GM18505 (cell line): ENCODE data around the gene COPRS.
"Not testable (repeated sequence)": the region's sequence is repeated elsewhere in the genome, so short reads cannot be mapped to it uniquely, and the experiment has no call there.

Experiments
- ATAC-seq: cut with Tn5 transposase; IDR thresholded peaks from one replicate; pipeline ENCODE4 v1.9.1; 2021; ENCODE audit not compliant: unreplicated experiment
- POLR2A ChIP-seq: IDR thresholded peaks from 4 replicates; pipeline ENCODE4 v1.6.1; 2011; ENCODE audit warnings: borderline replicate concordance; ENCODE audit not compliant: insufficient read depth, insufficient read length; ENCODE audit errors: extremely low read depth

Gene COPRS

GRCh38 chr17:31811101-31811500 lies 47.9 kb downstream of the COPRS start:
- no peak for TF ChIP-seq POLR2A
- no peak for ATAC-seq

- not testable (repeated sequence) for ATAC-seq
Measured at GRCh38 chr17:31809876-31810275, 49.2 kb downstream of the COPRS start.

GRCh38 chr17:31808521-31809050 lies 50.5 kb downstream of the COPRS start:
- no peak for TF ChIP-seq POLR2A
- no peak for ATAC-seq

GRCh38 chr17:31807846-31808245 lies 51.2 kb downstream of the COPRS start:
- no peak for ATAC-seq
- no peak for TF ChIP-seq POLR2A

- TF ChIP-seq POLR2A = no peak
- no peak for ATAC-seq
Measured at GRCh38 chr17:31806921-31807320, 52.1 kb downstream of the COPRS start.

- no peak for TF ChIP-seq POLR2A
- ATAC-seq = no peak
Measured at GRCh38 chr17:31803494-31804213, 55.4 kb downstream of the COPRS start.

- TF ChIP-seq POLR2A = no peak
Measured at GRCh38 chr17:31802502-31802901, 56.5 kb downstream of the COPRS start.

More at GRCh38 chr17:31802502-31802901, 56.5 kb downstream of the COPRS start:
- no peak for ATAC-seq
